C4-2B (cell line): ENCODE measurements around the gene HBD.

Experiments used
- H3K27ac ChIP-seq: fragments of 450-650 bp; 2 replicates; pipeline ENCODE4 v1.5.1; 2017
- CTCF ChIP-seq: fragments of 450-650 bp; conservative IDR thresholded peaks from 2 replicates; pipeline ENCODE4 v1.5.1; 2017; ENCODE audit warnings: mild to moderate bottlenecking
- ZFX ChIP-seq: fragments of 450-650 bp; IDR thresholded peaks from 2 replicates; pipeline ENCODE4 v1.6.1; 2017

The HBD gene

GRCh38 chr11:5277807-5278382, 43.6 kb upstream of the HBD start:
- no peak for TF ChIP-seq CTCF
- no peak for TF ChIP-seq ZFX
- H3K27ac ChIP-seq = no peak overlapping the region

DNA sequence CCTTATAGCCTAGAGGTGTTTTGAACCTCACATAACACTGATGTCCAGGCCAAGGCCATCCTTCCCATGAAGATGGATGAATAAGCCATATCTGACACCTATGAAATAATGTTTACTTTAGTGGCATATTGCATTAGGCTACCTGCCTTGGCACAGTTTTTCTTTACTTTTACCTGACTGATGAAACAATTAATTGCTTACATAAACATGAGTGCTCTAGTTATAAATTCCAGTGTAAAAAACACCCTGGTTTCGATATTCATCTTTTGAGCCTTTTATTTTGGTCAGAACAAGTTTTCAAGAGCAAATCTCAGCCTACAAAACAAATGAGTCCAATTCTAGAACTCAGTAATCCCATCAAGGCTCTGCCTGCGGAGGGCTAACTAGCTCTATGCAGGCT, 42.4 kb upstream of the HBD start:
- TF ChIP-seq ZFX (no peak), CTCF (no peak)
- H3K27ac ChIP-seq = no peak overlapping the region

DNA sequence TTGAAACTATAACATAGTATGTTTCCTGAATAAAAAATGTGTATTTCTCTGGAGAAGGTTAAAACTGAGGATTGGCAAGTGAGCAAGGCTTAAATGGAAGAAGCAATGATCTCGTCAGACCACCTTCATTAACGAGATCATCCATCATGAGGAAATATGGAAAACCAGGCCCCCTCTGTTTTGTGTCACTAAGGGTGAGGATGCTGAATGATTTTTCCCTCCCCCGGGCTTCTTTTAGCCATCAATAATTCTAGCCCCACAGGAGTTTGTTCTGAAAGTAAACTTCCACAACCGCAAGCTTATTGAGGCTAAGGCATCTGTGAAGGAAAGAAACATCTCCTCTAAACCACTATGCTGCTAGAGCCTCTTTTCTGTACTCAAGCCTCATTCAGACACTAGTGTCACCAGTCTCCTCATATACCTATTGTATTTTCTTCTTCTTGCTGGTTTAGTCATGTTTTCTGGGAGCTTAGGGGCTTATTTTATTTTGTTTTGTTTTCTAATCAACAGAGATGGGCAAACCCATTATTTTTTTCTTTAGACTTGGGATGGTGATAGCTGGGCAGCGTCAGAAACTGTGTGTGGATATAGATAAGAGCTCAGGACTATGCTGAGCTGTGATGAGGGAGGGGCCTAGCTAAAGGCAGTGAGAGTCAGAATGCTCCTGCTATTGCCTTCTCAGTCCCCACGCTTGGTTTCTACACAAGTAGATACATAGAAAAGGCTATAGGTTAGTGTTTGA, 41.3 kb upstream of the HBD start:
- TF ChIP-seq ZFX = no peak
- no peak for TF ChIP-seq CTCF
- no peak overlapping the region for H3K27ac ChIP-seq

- H3K27ac ChIP-seq = no peak overlapping the region
- TF ChIP-seq ZFX (no peak), CTCF (no peak)
Observed at GRCh38 chr11:5274395-5274794, 40.1 kb upstream of the HBD start.

DNA sequence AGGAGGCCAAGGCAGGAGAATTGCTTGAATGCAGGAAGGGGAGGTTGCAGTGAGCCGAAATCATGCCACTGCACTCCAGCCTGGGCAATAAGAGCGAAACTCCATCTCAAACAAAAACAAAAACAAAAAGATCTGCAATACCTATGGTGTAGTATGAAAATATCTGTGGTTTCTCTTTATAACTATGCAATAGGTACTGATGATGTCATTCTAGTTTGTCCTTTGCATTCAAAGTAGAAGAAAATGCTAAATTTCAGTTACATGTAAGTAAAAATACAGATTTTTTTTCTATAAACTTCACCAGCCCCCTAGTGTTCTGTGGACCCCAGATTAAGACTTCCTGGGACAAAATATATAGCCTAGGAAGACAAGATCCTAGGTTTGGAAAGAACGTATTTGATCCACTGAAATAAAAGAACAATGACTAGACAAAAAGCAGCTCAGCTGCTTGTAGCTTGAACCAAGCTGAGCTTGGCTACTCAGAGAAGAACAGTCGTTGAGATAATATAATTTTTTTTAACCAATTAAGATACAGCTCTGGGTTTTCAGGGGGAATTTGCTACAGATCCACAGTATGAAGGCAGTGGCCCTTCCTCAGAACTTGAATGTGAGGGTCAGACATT, 38.2 kb upstream of the HBD start:
- H3K27ac ChIP-seq = no peak overlapping the region
- TF ChIP-seq ZFX (no peak), CTCF (no peak)

DNA sequence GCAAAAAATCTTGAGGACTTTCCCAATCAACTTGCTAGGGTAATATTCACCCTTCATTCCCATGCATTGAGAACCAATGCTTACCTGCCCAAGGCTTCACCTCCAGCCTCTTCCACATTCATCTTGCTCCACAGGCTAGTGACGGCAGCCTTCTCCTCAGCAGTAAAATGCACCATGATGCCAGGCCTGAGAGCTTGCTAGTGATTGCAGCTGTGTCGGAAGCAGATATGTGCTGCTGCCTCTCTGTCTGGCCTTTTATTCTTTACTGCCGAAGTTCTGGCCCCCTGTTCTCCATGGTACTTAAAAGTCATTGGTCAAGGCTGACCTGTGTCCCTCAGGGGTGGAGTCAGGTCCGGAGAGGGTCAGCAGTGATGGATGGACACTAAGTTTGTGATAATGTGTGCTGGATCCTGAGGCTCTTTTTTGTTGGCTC, 35.4 kb upstream of the HBD start, which contains the start of gene HBE1:
HBE1 (minus strand) TSS at position 231 of the 433 bp plus-strand sequence; CDS start at position 176, 55 bp downstream.
- no peak for TF ChIP-seq CTCF
- TF ChIP-seq ZFX = no peak

DNA sequence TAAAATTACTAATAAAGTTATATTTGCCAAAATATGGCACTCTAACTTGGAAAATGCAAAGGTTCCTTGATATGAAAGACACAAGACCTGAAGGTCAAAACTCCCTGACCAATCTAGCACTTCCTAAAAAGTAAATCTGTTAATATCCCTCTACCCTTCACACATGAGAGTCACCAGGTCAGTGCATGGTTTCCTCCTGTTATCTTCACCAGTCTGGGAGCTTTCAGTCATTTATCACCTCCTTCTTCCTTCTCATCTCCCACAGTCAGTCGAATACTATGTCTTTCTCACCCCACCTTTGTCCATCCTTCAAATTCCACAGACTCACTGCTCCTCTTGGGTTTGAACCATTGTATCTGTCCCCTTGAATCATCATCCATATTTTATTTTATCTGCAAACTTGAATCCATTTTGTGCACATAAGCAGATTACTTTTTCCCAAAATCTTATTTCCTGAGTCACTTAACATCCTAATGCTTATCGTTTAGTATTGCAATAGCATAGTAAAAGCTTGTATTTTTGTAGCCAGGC, 32.8 kb upstream of the HBD start:
- no peak for TF ChIP-seq CTCF
- no peak for TF ChIP-seq ZFX
- no peak overlapping the region for H3K27ac ChIP-seq

More for the DNA sequence above, 35.4 kb upstream of the HBD start, which contains the start of gene HBE1:
- H3K27ac ChIP-seq = no peak within 1 kb of the TSS
